Lower lobe of right lung (tissue), 2 donors: ENCODE measurements around the gene CIC. TPM values are rescaled to one million over a fixed set of nuclear protein-coding genes. Genes with fewer than 3 reads are reported as not detected.

Experiments used
- ATAC-seq, 2 donors: fragments of 200-7000 bp; cut with Tn5 transposase; one replicate each; pipeline ENCODE4 v1.9.1; 2020 to 2022; ENCODE audit warnings: mild to moderate bottlenecking in 2 of 2, moderate library complexity in 2 of 2
- DNase-seq: peaks from one replicate; pipeline ENCODE4 v3.0.0-alpha.2; 2020
- H3K27ac ChIP-seq: fragments of 200-600 bp; one replicate; pipeline ENCODE4 v1.8.0; 2022
- H3K27me3 ChIP-seq: fragments of 200-600 bp; one replicate; pipeline ENCODE4 v1.8.0; 2022; ENCODE audit warnings: low read depth
- H3K36me3 ChIP-seq: fragments of 200-600 bp; one replicate; pipeline ENCODE4 v1.8.0; 2022; ENCODE audit warnings: mild to moderate bottlenecking
- H3K4me1 ChIP-seq: fragments of 200-600 bp; one replicate; pipeline ENCODE4 v1.8.0; 2022
- H3K4me3 ChIP-seq: fragments of 200-600 bp; one replicate; pipeline ENCODE4 v1.8.0; 2022; ENCODE audit warnings: mild to moderate bottlenecking
- H3K9me3 ChIP-seq: fragments of 200-600 bp; one replicate; pipeline ENCODE4 v1.8.0; 2022
- CTCF ChIP-seq: fragments of 200-600 bp; IDR thresholded peaks from one replicate; pipeline ENCODE4 v1.8.0; 2022; ENCODE audit warnings: antibody characterized with exemption, mild to moderate bottlenecking
- intact Hi-C: fragments of 100-400 bp; cut with DNase I; formaldehyde crosslinking; loops from one replicate; pipeline ENCODE4 v1.11.0; 2022
- total RNA-seq: library from RNA; stranded (reverse); fragmentation: NEBNext Ultra II Directional; extraction: Animal tissue kit (Norgen Biotek cat#: 25700); gene quantifications from one replicate; pipeline ENCODE4 v1.2.1, GENCODE V29; 2021
- donor health status: DM: no; HTN: yes; CAD: no; lungs with severe emphysema.

Gene CIC
- total RNA-seq, 1 donor from 2014 or later = 67.9 TPM

- H3K27me3 ChIP-seq = no peaks in the 10 kb centered on the region
- no peak for TF ChIP-seq CTCF
- peaks cover 77% of the 10 kb centered on the region for H3K4me1 ChIP-seq
- DNase-seq (no peak), ATAC-seq (no peak)
- H3K27ac ChIP-seq = peak overlapping the region; percentile 85
- intact Hi-C loops = no loop called here
- H3K9me3 ChIP-seq = no peaks in the 10 kb centered on the region
- H3K4me3 ChIP-seq = no peak overlapping the region
- peaks cover 18% of the 10 kb centered on the region for H3K36me3 ChIP-seq
Observed at GRCh38 chr19:42278452-42279154, 9.6 kb downstream of the CIC start.

GRCh38 chr19:42279155-42279901, 10.3 kb downstream of the CIC start:
- no peaks in the 10 kb centered on the region for H3K9me3 ChIP-seq
- no peaks in the 10 kb centered on the region for H3K27me3 ChIP-seq
- H3K36me3 ChIP-seq = peaks cover 10% of the 10 kb centered on the region
- no peak for TF ChIP-seq CTCF
- peaks cover 77% of the 10 kb centered on the region for H3K4me1 ChIP-seq
- DNase-seq = no peak
- peak overlapping the region; percentile 85 for H3K27ac ChIP-seq
- ATAC-seq = no peak
- intact Hi-C loops = no loop called here
- peak overlapping the region; percentile 71 for H3K4me3 ChIP-seq

GRCh38 chr19:42279902-42280814, 11.1 kb downstream of the CIC start:
- no peaks in the 10 kb centered on the region for H3K9me3 ChIP-seq
- no peaks in the 10 kb centered on the region for H3K27me3 ChIP-seq
- H3K4me1 ChIP-seq = peaks cover 76% of the 10 kb centered on the region
- peaks cover 2% of the 10 kb centered on the region for H3K36me3 ChIP-seq
- peak; percentile 89 for DNase-seq
- peak; percentile 94 for TF ChIP-seq CTCF
- peak; percentile 66 to 75 for ATAC-seq
- peak overlapping the region; percentile 71 for H3K4me3 ChIP-seq
- intact Hi-C loops = no loop called here
- H3K27ac ChIP-seq = peak overlapping the region; percentile 85

- ATAC-seq = peak in 1 of 2 donors; percentile 9
- peak overlapping the region; percentile 85 for H3K27ac ChIP-seq
- no peaks in the 10 kb centered on the region for H3K9me3 ChIP-seq
- TF ChIP-seq CTCF = no peak
- H3K36me3 ChIP-seq = no peaks in the 10 kb centered on the region
- DNase-seq = no peak
- no peaks in the 10 kb centered on the region for H3K27me3 ChIP-seq
- peaks cover 76% of the 10 kb centered on the region for H3K4me1 ChIP-seq
- H3K4me3 ChIP-seq = peak overlapping the region; percentile 71
- intact Hi-C loops = no loop called here
Observed at GRCh38 chr19:42280815-42281145, 11.7 kb downstream of the CIC start.

- no peak for DNase-seq
- H3K4me1 ChIP-seq = peaks cover 76% of the 10 kb centered on the region
- H3K27ac ChIP-seq = peak overlapping the region; percentile 85
- H3K27me3 ChIP-seq = no peaks in the 10 kb centered on the region
- ATAC-seq = peak in 1 of 2 donors; percentile 0
- no peaks in the 10 kb centered on the region for H3K9me3 ChIP-seq
- intact Hi-C loops = no loop called here
- no peaks in the 10 kb centered on the region for H3K36me3 ChIP-seq
- no peak for TF ChIP-seq CTCF
- peak overlapping the region; percentile 71 for H3K4me3 ChIP-seq
Observed at GRCh38 chr19:42281146-42281826, 12.2 kb downstream of the CIC start.
